HEK293T (cell line): ENCODE measurements around the gene CDKN1B.

Experiments
- ARNT ChIP-seq: fragments of 450-650 bp; IDR thresholded peaks from 2 replicates; pipeline ENCODE4 v1.6.1; 2017; ENCODE audit warnings: mild to moderate bottlenecking
- BHLHE40 ChIP-seq: fragments of 450-650 bp; IDR thresholded peaks from 2 replicates; pipeline ENCODE4 v1.6.1; 2016; ENCODE audit warnings: mild to moderate bottlenecking, moderate library complexity, borderline replicate concordance
- ELF4 ChIP-seq: fragments of 450-650 bp; IDR thresholded peaks from 2 replicates; pipeline ENCODE4 v1.6.1; 2017; ENCODE audit warnings: antibody characterized with exemption
- FOXA1 ChIP-seq: fragments of 450-650 bp; IDR thresholded peaks from 2 replicates; pipeline ENCODE4 v1.6.1; 2016; ENCODE audit warnings: mild to moderate bottlenecking
- FOXM1 ChIP-seq: fragments of 450-650 bp; IDR thresholded peaks from 2 replicates; pipeline ENCODE4 v1.6.1; 2017; ENCODE audit warnings: mild to moderate bottlenecking, borderline replicate concordance
- HDGF ChIP-seq: fragments of 450-650 bp; IDR thresholded peaks from 2 replicates; pipeline ENCODE4 v1.6.1; 2017; ENCODE audit warnings: antibody characterized with exemption, borderline replicate concordance
- LEF1 ChIP-seq: fragments of 450-650 bp; IDR thresholded peaks from 2 replicates; pipeline ENCODE4 v1.6.1; 2017; ENCODE audit warnings: mild to moderate bottlenecking, borderline replicate concordance
- PKNOX1 ChIP-seq: fragments of 450-650 bp; IDR thresholded peaks from 2 replicates; pipeline ENCODE4 v1.6.1; 2016
- SP1 ChIP-seq: fragments of 450-650 bp; IDR thresholded peaks from 2 replicates; pipeline ENCODE4 v1.6.1; 2017
- SUZ12 ChIP-seq: fragments of 450-650 bp; IDR thresholded peaks from 2 replicates; pipeline ENCODE4 v1.6.1; 2016; ENCODE audit warnings: mild to moderate bottlenecking
- TARDBP ChIP-seq: fragments of 450-650 bp; IDR thresholded peaks from 2 replicates; pipeline ENCODE4 v1.6.1; 2016
- ZNF384 ChIP-seq: fragments of 450-650 bp; IDR thresholded peaks from 2 replicates; pipeline ENCODE4 v1.6.1; 2016

GRCh38 chr12:12682284-12682683 lies 34.9 kb upstream of the CDKN1B start:
- TF ChIP-seq SP1 (no peak), FOXA1 (no peak), ARNT (no peak), PKNOX1 (no peak), SUZ12 (no peak), BHLHE40 (no peak), TARDBP (no peak), FOXM1 (no peak), ZNF384 (no peak), LEF1 (no peak), HDGF (no peak), ELF4 (no peak)
